22Rv1 (cell line): Measurements from ENCODE around the gene ARF6.
"Not testable (repeated sequence)": the region's sequence is repeated elsewhere in the genome, so short reads cannot be mapped to it uniquely, and the experiment has no call there.

Source experiments
- H3K27ac ChIP-seq: fragments of 450-650 bp; 2 replicates; pipeline ENCODE4 v1.5.1; 2017
- ZFX ChIP-seq: fragments of 450-650 bp; IDR thresholded peaks from 2 replicates; pipeline ENCODE4 v1.6.1; 2017; ENCODE audit warnings: antibody characterized with exemption, borderline replicate concordance
- TF ChIP-seq, protein P1 (sequence below): fragments of 450-650 bp; IDR thresholded peaks from 2 replicates; pipeline ENCODE4 v1.5.1; 2017; ENCODE audit warnings: mild to moderate bottlenecking

Gene ARF6

DNA sequence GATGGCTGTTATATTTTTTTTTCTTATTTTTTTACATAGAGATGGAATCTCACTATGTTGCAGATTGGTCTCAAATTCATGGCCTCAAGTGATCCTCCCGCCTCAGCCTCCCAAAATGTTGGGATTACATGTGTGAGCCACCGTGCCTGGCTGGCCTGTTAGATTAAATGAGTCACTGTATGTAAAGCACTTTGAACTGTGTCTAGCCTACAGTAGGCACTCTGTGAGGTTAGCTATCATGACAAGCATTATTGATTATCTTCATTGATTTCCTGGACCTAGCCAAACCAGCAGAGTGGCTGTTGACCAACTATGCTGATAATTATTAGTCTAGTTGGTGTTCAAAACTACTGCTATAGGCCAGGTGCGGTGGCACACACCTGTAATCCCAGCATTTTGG lies 42.6 kb downstream of the ARF6 start:
- no peak overlapping the region for H3K27ac ChIP-seq

DNA sequence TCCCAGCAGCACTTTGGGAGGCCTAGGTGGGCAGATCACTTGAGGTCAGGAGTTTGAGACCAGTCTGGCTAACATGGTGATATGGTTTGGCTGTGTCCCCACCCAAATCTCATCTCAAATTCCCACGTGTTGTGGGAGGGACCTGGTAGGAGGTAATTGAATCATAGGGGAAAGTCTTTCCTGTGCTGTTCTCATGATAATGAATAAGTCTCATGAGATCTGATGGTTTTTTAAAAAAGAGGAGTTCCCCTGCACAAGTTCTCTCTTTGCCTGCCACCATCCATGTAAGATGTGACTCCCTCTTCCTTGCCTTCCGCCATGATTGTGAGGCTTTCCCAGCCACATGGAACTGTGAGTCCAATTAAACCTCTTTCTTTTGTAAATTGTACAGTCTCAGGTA lies 43.4 kb downstream of the ARF6 start:
- not testable (repeated sequence) for H3K27ac ChIP-seq

More for the DNA sequence above, 42.6 kb downstream of the ARF6 start:
- TF ChIP-seq, protein P1, sequence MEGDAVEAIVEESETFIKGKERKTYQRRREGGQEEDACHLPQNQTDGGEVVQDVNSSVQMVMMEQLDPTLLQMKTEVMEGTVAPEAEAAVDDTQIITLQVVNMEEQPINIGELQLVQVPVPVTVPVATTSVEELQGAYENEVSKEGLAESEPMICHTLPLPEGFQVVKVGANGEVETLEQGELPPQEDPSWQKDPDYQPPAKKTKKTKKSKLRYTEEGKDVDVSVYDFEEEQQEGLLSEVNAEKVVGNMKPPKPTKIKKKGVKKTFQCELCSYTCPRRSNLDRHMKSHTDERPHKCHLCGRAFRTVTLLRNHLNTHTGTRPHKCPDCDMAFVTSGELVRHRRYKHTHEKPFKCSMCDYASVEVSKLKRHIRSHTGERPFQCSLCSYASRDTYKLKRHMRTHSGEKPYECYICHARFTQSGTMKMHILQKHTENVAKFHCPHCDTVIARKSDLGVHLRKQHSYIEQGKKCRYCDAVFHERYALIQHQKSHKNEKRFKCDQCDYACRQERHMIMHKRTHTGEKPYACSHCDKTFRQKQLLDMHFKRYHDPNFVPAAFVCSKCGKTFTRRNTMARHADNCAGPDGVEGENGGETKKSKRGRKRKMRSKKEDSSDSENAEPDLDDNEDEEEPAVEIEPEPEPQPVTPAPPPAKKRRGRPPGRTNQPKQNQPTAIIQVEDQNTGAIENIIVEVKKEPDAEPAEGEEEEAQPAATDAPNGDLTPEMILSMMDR = no peak
- TF ChIP-seq ZFX = no peak

DNA sequence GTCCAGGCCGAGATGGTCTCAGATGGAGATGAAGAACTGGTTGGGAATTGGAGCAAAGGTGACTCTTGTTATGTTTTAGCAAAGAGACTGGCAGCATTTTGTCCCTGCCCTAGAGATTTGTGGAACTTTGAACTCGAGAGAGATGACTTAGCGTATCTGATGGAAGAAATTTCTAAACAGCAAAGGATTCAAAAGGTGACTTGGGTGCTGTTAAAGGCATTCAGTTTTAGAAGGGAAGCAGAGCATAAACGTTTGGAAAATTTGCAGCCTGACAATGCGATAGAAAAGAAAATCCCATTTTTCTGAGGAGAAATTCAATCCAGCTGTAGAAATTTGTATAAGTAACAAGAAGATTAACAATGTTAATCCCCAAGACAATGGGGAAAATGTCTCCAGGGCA lies 44.0 kb downstream of the ARF6 start:
- H3K27ac ChIP-seq = not testable (repeated sequence)

DNA sequence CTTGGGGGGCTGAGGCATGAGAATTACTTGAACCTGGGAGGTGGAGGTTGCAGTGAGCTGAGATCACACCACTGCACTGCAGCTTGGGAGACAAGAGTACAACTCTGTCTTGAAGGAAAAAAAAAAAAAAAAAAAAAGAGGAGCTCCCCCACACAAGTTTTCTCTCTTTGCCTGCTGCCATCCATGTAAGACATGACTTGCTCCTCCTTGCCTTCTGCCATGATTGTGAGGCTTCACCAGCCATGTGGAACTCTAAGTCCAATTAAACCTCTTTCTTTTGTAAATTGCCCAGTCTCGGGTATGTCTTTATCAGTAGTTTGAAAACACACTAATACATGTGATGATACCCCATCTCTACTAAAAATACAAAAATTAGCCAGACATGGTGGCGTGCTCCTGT lies 46.3 kb downstream of the ARF6 start:
- not testable (repeated sequence) for H3K27ac ChIP-seq

DNA sequence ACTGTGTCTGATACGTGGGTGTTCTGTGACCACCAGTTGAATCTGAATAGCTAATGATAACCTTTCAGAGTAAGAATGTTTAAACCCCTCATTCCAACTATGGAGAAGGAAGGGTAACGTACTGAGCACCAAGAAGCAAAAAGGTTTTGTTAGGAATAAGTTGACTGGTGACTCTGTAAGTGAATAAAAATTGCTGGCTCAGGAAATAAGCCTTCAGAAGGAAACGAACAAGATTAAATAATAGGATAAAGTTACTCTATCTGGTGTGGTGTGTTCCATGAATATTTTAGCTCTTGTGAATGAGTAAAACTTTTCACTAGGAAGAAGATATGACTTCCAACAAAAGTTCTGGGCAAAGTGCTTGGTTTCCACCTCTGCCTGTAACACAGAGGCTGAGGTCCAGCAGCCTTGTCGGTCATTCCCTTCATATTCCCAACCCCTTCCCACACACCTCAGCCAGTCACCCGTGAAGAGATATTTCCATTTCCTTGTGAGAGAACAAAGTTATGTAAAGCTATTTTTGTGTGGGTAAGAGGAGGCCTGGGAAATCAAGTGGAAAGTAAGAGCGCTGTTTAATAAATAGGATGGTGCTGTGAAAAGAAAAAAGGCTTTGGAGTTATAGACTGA lies 47.1 kb downstream of the ARF6 start:
- no peak overlapping the region for H3K27ac ChIP-seq
- TF ChIP-seq ZFX = no peak
- TF ChIP-seq, protein P1 = no peak

DNA sequence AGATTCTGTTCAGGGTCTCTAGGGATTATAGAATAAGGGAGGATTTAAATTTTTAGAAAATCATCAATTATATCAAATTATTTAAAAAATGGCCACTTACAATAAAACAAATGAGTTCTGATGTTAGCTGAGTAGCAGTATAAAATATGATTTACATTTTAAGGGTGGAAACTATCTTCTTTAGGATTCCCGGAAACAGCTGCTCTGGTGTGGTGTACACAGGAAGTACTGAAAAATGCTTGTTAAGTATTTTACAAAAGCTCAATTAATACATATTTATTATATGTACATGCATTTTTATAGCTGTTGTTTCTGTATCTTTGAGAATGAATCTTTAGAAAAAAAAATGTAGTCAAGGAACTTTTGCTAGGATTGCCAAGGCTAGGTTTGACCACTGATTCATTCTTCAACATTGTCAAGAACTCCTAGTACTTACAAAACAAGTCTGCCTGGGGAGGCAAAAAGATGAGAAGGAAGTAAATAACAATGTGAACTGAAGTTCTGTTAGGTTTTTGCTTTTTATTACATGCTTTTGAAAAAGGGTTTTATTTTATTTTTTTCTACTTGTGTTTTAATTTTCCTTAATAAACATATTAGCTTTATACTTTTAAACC lies 48.0 kb downstream of the ARF6 start:
- TF ChIP-seq ZFX = no peak
- TF ChIP-seq, protein P1 = no peak
- no peak overlapping the region for H3K27ac ChIP-seq

DNA sequence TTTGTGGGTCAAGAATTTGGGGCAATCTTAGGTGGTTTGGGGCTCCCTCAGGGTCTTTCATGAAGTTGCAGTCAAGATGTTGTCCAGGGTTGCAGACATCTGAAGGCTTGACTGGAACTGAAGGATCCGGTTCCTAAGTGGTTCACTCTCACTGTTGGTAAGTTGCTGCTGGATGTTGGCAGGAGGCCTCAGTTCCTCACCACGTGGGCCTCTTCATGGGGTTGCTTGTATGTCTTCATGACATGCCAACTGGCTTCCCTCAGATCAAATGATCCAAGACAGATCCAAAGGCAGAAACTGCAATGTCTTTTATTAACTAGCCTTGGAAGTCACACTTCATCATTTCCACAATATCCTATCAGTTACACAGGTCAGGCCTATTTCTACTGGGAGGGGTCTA lies 49.2 kb downstream of the ARF6 start:
- no peak overlapping the region for H3K27ac ChIP-seq
- TF ChIP-seq ZFX = no peak
- TF ChIP-seq, protein P1 = no peak

DNA sequence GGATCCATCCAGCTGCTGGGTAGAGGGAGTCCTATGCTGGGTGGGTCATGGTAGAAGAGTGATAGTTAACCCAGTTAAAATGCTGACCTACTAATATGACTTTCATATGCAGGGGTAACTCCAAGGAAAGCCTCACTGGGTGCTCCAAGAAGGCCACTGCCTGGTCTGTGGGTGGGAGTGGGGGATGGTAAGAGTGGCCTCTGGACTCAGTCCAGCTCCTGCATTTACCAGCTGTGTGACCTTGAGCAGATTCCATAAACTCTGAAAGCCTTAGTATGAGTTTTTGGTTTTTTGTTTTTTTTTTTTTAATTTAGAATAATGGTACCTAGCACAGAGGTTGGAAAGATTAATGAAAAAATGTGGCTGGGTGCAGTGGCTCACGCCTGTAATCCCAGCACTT lies 51.6 kb downstream of the ARF6 start:
- TF ChIP-seq ZFX = no peak
- H3K27ac ChIP-seq = no peak overlapping the region

DNA sequence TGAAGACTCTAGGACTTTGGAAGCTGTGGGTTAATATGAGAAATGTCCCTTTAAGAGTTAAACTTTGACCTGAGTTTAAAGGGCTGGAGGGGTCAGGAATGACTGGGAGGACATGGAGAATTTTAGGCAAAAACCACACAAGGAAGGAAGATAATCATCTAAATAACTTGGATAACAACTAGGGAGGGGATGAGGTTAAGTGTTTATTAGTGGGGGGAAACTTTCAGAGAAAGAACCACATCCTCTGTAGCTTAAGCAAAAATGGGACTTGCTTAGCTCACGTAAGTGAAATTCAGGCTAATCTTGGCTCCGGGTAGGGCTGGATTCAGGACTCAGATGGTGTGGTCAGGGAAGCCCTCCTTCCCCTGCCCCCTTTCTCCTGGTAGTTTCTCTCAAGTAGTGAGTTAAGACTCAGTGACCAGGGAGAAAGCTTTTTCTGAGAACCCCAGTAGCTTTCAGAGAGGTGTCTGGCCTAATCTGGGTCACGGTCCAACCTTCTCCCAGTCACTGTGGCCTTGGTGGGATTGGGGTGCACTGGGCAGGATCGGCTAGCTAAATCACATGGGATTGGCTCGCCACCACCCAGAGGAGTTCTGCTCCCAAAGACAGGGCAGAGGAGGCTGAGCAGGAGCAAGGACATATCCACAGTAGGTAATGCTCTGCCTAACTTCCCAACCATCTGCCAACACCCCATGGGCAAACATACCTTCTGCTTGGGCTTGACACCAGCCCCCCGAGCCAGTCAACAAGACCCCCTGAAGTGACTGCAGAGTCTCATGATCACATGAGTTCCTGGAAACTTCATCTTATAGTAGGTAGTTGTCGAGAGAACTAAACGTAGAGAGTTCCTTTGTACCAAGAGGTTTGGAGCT lies 52.8 kb downstream of the ARF6 start:
- no peak overlapping the region for H3K27ac ChIP-seq
- TF ChIP-seq, protein P1 = no peak
- no peak for TF ChIP-seq ZFX
